HG02885 (cell line): ENCODE measurements around the gene IL12A.
A peak's percentile ranks its signal among the peaks of the same experiment; 100 is the strongest.

ENCODE experiments used
- ATAC-seq: cut with Tn5 transposase; IDR thresholded peaks from one replicate; pipeline ENCODE4 v1.9.1; 2021; ENCODE audit warnings: mild to moderate bottlenecking; ENCODE audit not compliant: unreplicated experiment, poor library complexity

IL12A gene

GRCh38 chr3:160022068-160022467 lies 33.4 kb downstream of the IL12A start:
- ATAC-seq, result no peak

DNA sequence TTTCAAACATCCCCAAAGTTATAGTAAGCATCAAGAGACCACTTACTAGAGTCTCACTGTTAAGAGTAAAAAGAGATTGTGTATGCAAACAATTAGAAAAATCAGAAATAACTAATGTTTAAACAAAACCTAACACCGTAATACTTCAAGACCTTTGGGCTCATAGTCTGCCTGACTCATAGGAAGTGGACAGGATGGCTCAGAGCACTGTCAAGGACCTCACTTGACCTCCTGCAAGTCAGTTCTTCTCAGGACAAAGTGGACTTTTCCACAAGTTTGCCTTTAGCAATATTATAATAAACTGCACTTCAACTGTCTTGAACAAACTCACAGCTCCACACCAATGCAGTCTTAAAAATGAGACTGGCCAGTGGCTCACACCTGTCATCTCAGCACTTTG lies 34.8 kb downstream of the IL12A start:
- no peak for ATAC-seq

GRCh38 chr3:160027541-160028195 lies 39.0 kb downstream of the IL12A start:
- peak; percentile 91 for ATAC-seq

DNA sequence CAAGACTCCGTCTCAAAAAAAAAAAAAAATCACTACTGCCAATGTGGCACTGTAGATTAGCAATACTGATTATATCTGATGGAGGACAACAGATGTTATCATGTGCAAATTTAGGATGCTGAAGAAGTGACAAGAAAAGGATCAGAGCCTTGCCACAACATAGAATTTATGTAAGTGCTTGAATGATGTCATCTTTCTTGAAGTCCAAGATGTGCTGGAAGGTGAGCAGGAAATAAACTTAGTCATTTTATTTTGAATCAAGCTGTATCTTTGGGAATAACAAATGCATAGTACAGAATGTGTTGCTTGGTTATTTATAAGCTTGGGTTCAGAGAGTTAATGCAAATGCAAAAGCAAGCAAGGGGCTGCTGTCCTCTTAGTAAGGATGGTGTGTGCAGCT lies 47.1 kb downstream of the IL12A start:
- ATAC-seq, result no peak

DNA sequence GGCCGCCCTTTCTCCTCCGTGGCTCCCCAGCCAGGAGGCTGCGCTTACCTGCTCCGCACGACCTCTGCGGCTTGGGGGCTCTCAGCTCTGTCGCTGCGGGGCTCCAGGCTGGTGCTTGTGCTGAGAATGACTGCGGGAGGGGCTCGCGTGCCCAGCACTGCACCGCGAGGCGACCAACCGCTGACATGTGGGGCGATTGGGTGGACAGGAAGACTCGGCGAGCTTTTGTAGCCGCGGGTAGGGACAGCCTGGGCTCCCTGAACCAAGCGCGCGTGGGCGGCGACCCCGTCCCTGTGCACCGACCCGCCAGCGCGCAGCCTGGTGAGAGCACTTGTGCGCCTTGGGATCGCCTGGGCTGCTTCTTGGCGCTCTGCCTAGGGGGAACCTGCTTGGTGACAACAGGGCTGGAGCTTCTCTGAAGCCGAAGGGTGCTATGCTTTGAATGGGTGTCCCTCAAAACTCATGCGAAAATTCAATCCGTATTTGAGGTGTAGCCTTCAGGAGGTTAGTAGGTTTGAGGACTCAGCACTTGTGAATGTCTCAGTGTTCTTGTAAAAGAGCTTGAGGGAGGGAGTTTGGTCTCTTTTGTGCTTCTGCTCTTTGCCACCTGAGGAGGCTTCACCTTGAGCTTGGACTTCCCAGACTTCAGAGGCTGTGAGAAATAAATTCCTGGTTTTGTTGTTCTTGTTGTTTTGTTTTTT lies 50.4 kb downstream of the IL12A start:
- ATAC-seq, result no peak

DNA sequence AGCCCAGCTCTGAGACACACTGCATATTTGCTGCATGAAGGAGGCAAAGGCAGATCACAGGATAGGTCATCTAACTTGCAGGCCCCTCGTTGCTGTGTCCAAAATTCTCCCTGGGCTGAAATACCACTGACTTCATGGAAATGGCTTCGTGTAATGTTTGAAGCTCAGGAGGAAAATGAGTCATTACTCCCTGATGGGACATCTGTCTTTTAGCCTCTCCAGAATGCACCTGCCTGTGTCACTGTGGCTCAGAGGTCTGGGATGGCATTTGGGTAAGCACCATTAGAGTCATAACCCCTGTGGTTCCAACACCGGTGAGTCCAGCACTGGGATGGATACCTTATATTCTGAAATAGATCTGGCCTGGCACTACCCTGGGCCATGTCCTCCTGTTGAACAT lies 51.5 kb downstream of the IL12A start:
- no peak for ATAC-seq

DNA sequence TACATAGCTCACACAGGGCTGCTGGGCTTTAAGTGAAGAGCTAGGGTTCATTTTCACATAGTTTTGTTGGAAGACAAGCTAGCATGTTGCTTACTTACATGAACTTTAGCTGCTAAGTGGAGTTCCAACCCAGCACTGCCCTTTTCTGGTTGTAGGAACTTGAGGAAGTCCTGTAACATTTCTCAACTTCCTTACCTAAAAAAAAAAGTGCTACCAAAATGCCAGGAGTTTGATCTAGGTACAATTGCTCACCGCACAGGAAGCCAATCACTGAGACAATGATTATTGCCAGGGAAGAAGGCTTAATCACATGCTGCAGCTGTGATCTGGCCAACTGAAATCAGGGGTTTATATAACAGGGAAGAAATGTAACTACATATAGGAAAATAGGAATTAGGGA lies 52.8 kb downstream of the IL12A start:
- ATAC-seq, result no peak

DNA sequence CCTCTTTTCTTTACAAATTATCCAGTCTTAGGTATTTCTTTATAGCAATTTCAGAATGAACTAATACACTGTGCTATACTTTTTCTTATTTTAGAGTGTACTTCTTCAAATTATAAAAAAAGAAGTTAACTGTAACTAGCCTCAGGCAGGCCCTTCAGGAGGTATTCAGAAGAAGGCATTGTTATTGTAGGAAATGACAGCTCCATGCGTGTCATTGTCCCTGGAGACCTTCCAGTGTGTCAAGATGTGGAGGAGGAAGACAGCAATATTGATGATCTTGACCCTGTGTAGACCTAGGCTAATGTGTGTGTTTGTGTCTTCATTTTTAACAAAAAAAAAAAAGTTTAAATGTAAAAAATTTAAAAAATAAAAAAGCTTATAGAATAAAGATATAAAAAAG lies 55.5 kb downstream of the IL12A start:
- ATAC-seq, result no peak
